Neural cell (in vitro differentiated cells): ENCODE measurements around the gene CCDC7. TPM values are rescaled to one million over a fixed set of nuclear protein-coding genes. Genes with fewer than 3 reads are reported as not detected.

Experiments
- H2AFZ ChIP-seq: fragments of 200-600, 300-800 bp; sonication (generic), shearing (Covaris generic); 2 replicates; pipeline ENCODE4 v1.6.0; 2014; ENCODE audit warnings: low read depth, mild to moderate bottlenecking, antibody characterized with exemption, low read length, moderate library complexity
- H3F3A ChIP-seq: fragments of 200-600 bp; shearing (Covaris generic); 2 replicates; pipeline ENCODE4 v1.6.1; 2016; ENCODE audit warnings: mild to moderate bottlenecking, moderate library complexity, mixed read lengths, antibody characterized with exemption, low read length; ENCODE audit not compliant: insufficient read depth, poor library complexity, severe bottlenecking
- H3K27ac ChIP-seq: fragments of 200-600, 300-800 bp; sonication (generic), shearing (Covaris generic); 2 replicates; pipeline ENCODE4 v1.5.1; 2014; ENCODE audit warnings: mild to moderate bottlenecking, low read length, moderate library complexity
- H3K27me3 ChIP-seq: fragments of 300-800, 200-600 bp; sonication (generic), shearing (Covaris generic); 2 replicates; pipeline ENCODE4 v1.6.0; 2014; ENCODE audit warnings: mild to moderate bottlenecking, low read depth, low read length, moderate library complexity; ENCODE audit not compliant: insufficient read depth
- H3K36me3 ChIP-seq: fragments of 300-800, 200-600 bp; sonication (generic), shearing (Covaris generic); 2 replicates; pipeline ENCODE4 v1.5.1; 2014; ENCODE audit warnings: mild to moderate bottlenecking, antibody characterized with exemption, low read length, moderate library complexity; ENCODE audit not compliant: insufficient read depth
- H3K4me2 ChIP-seq: fragments of 300-800, 200-600 bp; sonication (generic), shearing (Covaris generic); 2 replicates; pipeline ENCODE4 v1.6.0; 2014; ENCODE audit warnings: mild to moderate bottlenecking, low read length
- H3K4me3 ChIP-seq: fragments of 300-800, 200-600 bp; sonication (generic), shearing (Covaris generic); 2 replicates; pipeline ENCODE4 v1.5.1; 2014; ENCODE audit warnings: mild to moderate bottlenecking, low read length, moderate library complexity
- H3K79me2 ChIP-seq: fragments of 200-600 bp; shearing (Covaris generic); replicated peaks from 2 replicates; pipeline ENCODE4 v1.6.0; 2014; ENCODE audit warnings: mild to moderate bottlenecking, low read length, moderate library complexity; ENCODE audit not compliant: insufficient read depth
- H3K9ac ChIP-seq: fragments of 300-800, 200-600 bp; sonication (generic), shearing (Covaris generic); 2 replicates; pipeline ENCODE4 v1.6.1; 2016; ENCODE audit warnings: mild to moderate bottlenecking, low read length, mixed read lengths
- H3K9me2 ChIP-seq: fragments of 200-600 bp; shearing (Covaris generic); 2 replicates; pipeline ENCODE4 v1.6.1; 2016; ENCODE audit warnings: mild to moderate bottlenecking, low read length, mixed read lengths; ENCODE audit not compliant: insufficient read depth
- H3K9me3 ChIP-seq: fragments of 200-600, 300-800 bp; sonication (generic), shearing (Covaris generic); 2 replicates; pipeline ENCODE4 v1.6.1; 2016; ENCODE audit warnings: mild to moderate bottlenecking, mixed run types, low read length, moderate library complexity, mixed read lengths
- H4K20me1 ChIP-seq: fragments of 200-600 bp; shearing (Covaris generic); 2 replicates; pipeline ENCODE4 v1.6.1; 2016; ENCODE audit warnings: mild to moderate bottlenecking, mixed run types; ENCODE audit not compliant: insufficient read depth
- EP300 ChIP-seq: fragments of 450-650 bp; conservative IDR thresholded peaks from 2 replicates; pipeline ENCODE4 v1.6.1; 2014; ENCODE audit warnings: antibody characterized with exemption, mild to moderate bottlenecking, moderate library complexity; ENCODE audit not compliant: poor library complexity, severe bottlenecking
- EZH2 ChIP-seq: fragments of 200-600, 300-800 bp; shearing (Covaris generic), sonication (generic); IDR thresholded peaks from 2 replicates; pipeline ENCODE4 v1.6.1; 2014; ENCODE audit warnings: antibody characterized with exemption, low read length, borderline replicate concordance, mild to moderate bottlenecking; ENCODE audit not compliant: insufficient read depth, poor library complexity, severe bottlenecking
- MXI1 ChIP-seq: fragments of 450-650 bp; conservative IDR thresholded peaks from 2 replicates; pipeline ENCODE4 v1.6.1; 2014; ENCODE audit warnings: antibody characterized with exemption, mild to moderate bottlenecking; ENCODE audit not compliant: poor library complexity, severe bottlenecking
- POLR2AphosphoS5 ChIP-seq: IDR thresholded peaks from 2 replicates; pipeline ENCODE4 v1.6.1; 2012
- RAD21 ChIP-seq: fragments of 450-650 bp; conservative IDR thresholded peaks from 2 replicates; pipeline ENCODE4 v1.6.1; 2014; ENCODE audit warnings: antibody characterized with exemption, mild to moderate bottlenecking, moderate library complexity
- SMC3 ChIP-seq: fragments of 450-650 bp; conservative IDR thresholded peaks from 2 replicates; pipeline ENCODE4 v1.6.1; 2014; ENCODE audit warnings: antibody characterized with exemption, mild to moderate bottlenecking, moderate library complexity; ENCODE audit not compliant: poor library complexity
- TAF1 ChIP-seq: IDR thresholded peaks from 2 replicates; pipeline ENCODE4 v1.6.1; 2012; ENCODE audit warnings: low read depth
- polyA plus RNA-seq: library from polyadenylated mRNA; depleted of rRNA; stranded (reverse); fragments of >200 nt; gene quantifications from 2 replicates; pipeline ENCODE4 v1.2.3, GENCODE V29; 2014
- TF ChIP-seq, protein P1 (sequence below): IDR thresholded peaks from 2 replicates; pipeline ENCODE4 v1.6.1; 2012; ENCODE audit warnings: borderline replicate concordance
- TF ChIP-seq, protein P2 (sequence below): fragments of 450-650 bp; IDR thresholded peaks from 2 replicates; pipeline ENCODE4 v1.5.1; 2014; ENCODE audit warnings: antibody characterized with exemption, mild to moderate bottlenecking, moderate library complexity; ENCODE audit not compliant: poor library complexity, severe bottlenecking

Gene CCDC7
- polyA plus RNA-seq, 1 donor from 2014 or later = 5.1 TPM

DNA sequence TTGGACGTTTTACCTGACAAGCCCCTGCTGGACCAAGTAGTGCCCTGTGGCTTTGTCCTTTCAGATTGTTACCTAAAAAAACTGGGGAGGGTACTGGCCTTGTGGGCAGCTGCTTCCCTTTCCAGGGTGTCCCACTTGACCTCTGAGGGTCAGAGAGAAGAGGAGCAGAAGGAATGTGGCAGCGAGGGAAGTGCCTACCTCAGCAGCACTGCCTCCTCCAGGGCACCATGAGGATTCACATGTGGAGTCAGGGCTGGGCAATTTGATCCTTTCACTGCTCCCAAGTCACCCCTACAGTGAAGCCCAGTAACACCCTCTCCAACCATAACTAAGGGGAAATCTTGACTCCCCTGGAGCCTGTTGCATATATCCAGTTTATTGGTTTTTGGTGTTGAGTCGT, 447.5 kb downstream of the CCDC7 start:
- Histone ChIP-seq H2AFZ (no peak overlapping the region), H4K20me1 (no peaks in the 10 kb centered on the region), H3K9me2 (no peaks in the 10 kb centered on the region), H3K36me3 (peaks cover 5% of the 10 kb centered on the region), H3K4me2 (no peak overlapping the region), H3K9ac (no peak overlapping the region), H3K4me3 (no peak overlapping the region), H3K27me3 (no peaks in the 10 kb centered on the region), H3K9me3 (no peaks in the 10 kb centered on the region), H3K79me2 (no peaks in the 10 kb centered on the region), H3F3A (no peaks in the 10 kb centered on the region), H3K27ac (no peak overlapping the region)
- TF ChIP-seq POLR2AphosphoS5 (no peak), RAD21 (no peak), EP300 (no peak), EZH2 (no peak), SMC3 (no peak), TAF1 (no peak), MXI1 (no peak)
- TF ChIP-seq, protein P1, sequence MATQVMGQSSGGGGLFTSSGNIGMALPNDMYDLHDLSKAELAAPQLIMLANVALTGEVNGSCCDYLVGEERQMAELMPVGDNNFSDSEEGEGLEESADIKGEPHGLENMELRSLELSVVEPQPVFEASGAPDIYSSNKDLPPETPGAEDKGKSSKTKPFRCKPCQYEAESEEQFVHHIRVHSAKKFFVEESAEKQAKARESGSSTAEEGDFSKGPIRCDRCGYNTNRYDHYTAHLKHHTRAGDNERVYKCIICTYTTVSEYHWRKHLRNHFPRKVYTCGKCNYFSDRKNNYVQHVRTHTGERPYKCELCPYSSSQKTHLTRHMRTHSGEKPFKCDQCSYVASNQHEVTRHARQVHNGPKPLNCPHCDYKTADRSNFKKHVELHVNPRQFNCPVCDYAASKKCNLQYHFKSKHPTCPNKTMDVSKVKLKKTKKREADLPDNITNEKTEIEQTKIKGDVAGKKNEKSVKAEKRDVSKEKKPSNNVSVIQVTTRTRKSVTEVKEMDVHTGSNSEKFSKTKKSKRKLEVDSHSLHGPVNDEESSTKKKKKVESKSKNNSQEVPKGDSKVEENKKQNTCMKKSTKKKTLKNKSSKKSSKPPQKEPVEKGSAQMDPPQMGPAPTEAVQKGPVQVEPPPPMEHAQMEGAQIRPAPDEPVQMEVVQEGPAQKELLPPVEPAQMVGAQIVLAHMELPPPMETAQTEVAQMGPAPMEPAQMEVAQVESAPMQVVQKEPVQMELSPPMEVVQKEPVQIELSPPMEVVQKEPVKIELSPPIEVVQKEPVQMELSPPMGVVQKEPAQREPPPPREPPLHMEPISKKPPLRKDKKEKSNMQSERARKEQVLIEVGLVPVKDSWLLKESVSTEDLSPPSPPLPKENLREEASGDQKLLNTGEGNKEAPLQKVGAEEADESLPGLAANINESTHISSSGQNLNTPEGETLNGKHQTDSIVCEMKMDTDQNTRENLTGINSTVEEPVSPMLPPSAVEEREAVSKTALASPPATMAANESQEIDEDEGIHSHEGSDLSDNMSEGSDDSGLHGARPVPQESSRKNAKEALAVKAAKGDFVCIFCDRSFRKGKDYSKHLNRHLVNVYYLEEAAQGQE = no peak
- TF ChIP-seq, protein P2, sequence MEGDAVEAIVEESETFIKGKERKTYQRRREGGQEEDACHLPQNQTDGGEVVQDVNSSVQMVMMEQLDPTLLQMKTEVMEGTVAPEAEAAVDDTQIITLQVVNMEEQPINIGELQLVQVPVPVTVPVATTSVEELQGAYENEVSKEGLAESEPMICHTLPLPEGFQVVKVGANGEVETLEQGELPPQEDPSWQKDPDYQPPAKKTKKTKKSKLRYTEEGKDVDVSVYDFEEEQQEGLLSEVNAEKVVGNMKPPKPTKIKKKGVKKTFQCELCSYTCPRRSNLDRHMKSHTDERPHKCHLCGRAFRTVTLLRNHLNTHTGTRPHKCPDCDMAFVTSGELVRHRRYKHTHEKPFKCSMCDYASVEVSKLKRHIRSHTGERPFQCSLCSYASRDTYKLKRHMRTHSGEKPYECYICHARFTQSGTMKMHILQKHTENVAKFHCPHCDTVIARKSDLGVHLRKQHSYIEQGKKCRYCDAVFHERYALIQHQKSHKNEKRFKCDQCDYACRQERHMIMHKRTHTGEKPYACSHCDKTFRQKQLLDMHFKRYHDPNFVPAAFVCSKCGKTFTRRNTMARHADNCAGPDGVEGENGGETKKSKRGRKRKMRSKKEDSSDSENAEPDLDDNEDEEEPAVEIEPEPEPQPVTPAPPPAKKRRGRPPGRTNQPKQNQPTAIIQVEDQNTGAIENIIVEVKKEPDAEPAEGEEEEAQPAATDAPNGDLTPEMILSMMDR = no peak

DNA sequence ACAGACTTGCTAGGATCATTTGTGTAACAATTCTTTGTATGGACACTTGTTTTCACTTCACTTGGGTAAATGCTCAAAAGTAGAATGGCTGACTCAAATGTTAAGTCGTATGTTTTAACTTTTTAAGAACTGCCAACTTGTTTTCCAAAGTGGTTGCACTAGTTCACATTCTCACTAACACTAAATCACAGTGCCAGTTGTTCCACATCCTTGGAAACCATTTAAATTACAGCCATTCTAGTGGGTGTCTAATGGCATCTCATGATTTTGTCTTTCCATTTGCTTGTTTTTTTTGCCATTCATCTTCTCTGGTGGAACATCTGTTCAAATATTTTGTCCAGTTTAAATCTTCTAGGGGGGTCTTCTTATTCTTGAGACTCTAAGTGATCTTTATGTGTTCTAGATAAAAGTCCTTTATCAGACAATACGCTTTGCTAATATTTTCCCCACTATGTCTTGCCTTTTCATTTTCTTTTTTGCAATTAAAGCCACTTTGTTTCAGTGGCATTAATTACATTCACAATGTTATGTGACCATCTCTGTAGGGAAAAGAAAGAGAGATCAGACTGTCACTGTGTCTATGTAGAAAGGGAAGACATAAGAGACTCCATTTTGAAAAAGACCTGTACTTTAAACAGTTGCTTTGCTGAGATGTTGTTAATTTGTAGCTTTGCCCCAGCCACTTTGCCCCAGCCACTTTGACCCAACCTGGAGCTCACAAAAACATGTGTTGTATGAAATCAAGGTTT, 448.1 kb downstream of the CCDC7 start:
- Histone ChIP-seq H3K9me3 (no peaks in the 10 kb centered on the region), H3K4me2 (no peak overlapping the region), H3K27me3 (no peaks in the 10 kb centered on the region), H3F3A (no peaks in the 10 kb centered on the region), H3K4me3 (no peak overlapping the region), H3K36me3 (peaks cover 5% of the 10 kb centered on the region), H3K9me2 (no peaks in the 10 kb centered on the region), H3K9ac (no peak overlapping the region), H4K20me1 (no peaks in the 10 kb centered on the region), H3K27ac (no peak overlapping the region), H3K79me2 (no peaks in the 10 kb centered on the region), H2AFZ (no peak overlapping the region)
- TF ChIP-seq EZH2 (no peak), RAD21 (no peak), EP300 (no peak), MXI1 (no peak), POLR2AphosphoS5 (no peak), TAF1 (no peak), SMC3 (no peak)
- TF ChIP-seq, protein P1 = no peak
- TF ChIP-seq, protein P2 = no peak
